ENCODE data around the gene UCN2.
"Not testable (repeated sequence)": the region's sequence is repeated elsewhere in the genome, so short reads cannot be mapped to it uniquely, and the experiment has no call there.

UCN2 gene

GRCh38 chr3:48560648-48561018 is 2.9 kb downstream of the UCN2 start:
- no peak for DNase-seq

- DNase-seq: no peak
Measured at GRCh38 chr3:48558493-48559134, 5.0 kb downstream of the UCN2 start.

- peak; percentile 100 for DNase-seq
Measured at GRCh38 chr3:48556796-48557626, 6.6 kb downstream of the UCN2 start, which contains the start of gene PFKFB4. TSS of gene PFKFB4 (minus strand) at chr3:48556803. CDS start at chr3:48556777, 26 bp downstream.

GRCh38 chr3:48555949-48556795 is 7.4 kb downstream of the UCN2 start:
- DNase-seq: no peak

- no peak for DNase-seq
Measured at GRCh38 chr3:48555231-48555948, 8.2 kb downstream of the UCN2 start.

- DNase-seq: no peak
Measured at GRCh38 chr3:48553886-48554845, 9.4 kb downstream of the UCN2 start.

- DNase-seq: no peak
Measured at GRCh38 chr3:48553361-48553760, 10.2 kb downstream of the UCN2 start.

- no peak for DNase-seq
Measured at GRCh38 chr3:48552111-48552951, 11.2 kb downstream of the UCN2 start.

- DNase-seq: not testable (repeated sequence)
Measured at GRCh38 chr3:48551651-48552050, 11.9 kb downstream of the UCN2 start.

GRCh38 chr3:48548729-48549705 is 14.6 kb downstream of the UCN2 start:
- DNase-seq: peak; percentile 70

- DNase-seq: no peak
Measured at GRCh38 chr3:48548126-48548525, 15.5 kb downstream of the UCN2 start.

- DNase-seq: no peak
Measured at GRCh38 chr3:48546203-48546829, 17.3 kb downstream of the UCN2 start.

- no peak for DNase-seq
Measured at GRCh38 chr3:48544141-48544540, 19.4 kb downstream of the UCN2 start.

- no peak for DNase-seq
Measured at GRCh38 chr3:48543271-48543866, 20.2 kb downstream of the UCN2 start.

- DNase-seq: no peak
Measured at GRCh38 chr3:48538451-48538850, 25.1 kb downstream of the UCN2 start.

GRCh38 chr3:48536785-48537184 is 26.8 kb downstream of the UCN2 start:
- DNase-seq: no peak

- no peak for DNase-seq
Measured at GRCh38 chr3:48536116-48536515, 27.5 kb downstream of the UCN2 start.

- no peak for DNase-seq
Measured at GRCh38 chr3:48535578-48535977, 28.0 kb downstream of the UCN2 start.

All from EL (cell line).